Neural cell (in vitro differentiated cells): ENCODE data around the gene KLF9.

Experiments used
- CTCF ChIP-seq: fragments of 450-650 bp; IDR thresholded peaks from 2 replicates; pipeline ENCODE4 v1.5.1; 2014; ENCODE audit warnings: antibody characterized with exemption, mild to moderate bottlenecking, moderate library complexity; ENCODE audit not compliant: poor library complexity, severe bottlenecking
- MXI1 ChIP-seq: fragments of 450-650 bp; conservative IDR thresholded peaks from 2 replicates; pipeline ENCODE4 v1.6.1; 2014; ENCODE audit warnings: antibody characterized with exemption, mild to moderate bottlenecking; ENCODE audit not compliant: poor library complexity, severe bottlenecking
- POLR2AphosphoS5 ChIP-seq: IDR thresholded peaks from 2 replicates; pipeline ENCODE4 v1.6.1; 2012
- REST ChIP-seq: IDR thresholded peaks from 2 replicates; pipeline ENCODE4 v1.6.1; 2012; ENCODE audit warnings: borderline replicate concordance

- no peak for TF ChIP-seq CTCF
- TF ChIP-seq REST = no peak
- no peak for TF ChIP-seq MXI1
- no peak for TF ChIP-seq POLR2AphosphoS5
Measured at GRCh38 chr9:70374962-70375618, 39.4 kb downstream of the KLF9 start.
